NCI-H2227 treated with DMSO at 0.1 percent for 48 hours (cell line): ENCODE data around the gene ADGRL2.

ENCODE experiments used
- DNase-seq: peaks from one replicate; lab custom pipeline; 2025; lab: John Stamatoyannopoulos, UW

Gene ADGRL2

GRCh38 chr1:81800695-81801650, at the start of gene ADGRL2:
ADGRL2 (plus strand) TSS chr1:81800934; CDS start chr1:81836985, 36,051 bp downstream.
- peak; percentile 75 for DNase-seq

DNA sequence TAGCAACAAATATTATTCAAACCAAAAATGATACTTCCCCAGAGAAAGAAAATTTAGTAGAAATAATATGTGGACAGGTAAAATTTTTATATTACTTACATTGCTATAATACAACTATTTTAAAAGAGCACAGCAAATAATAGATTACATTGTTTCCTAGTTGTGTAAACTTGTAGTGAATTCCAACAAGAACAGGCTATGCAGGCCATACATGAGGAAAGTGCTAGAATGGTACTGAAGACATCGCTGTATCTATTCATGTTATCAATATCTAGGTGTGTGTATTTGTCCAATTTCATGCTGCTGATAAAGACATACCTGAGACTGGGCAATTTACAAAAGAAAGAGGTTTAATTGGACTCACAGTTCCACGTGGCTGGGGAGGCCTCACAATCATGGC, 47.9 kb upstream of the ADGRL2 start:
- no peak for DNase-seq

- no peak for DNase-seq
Observed at GRCh38 chr1:81754424-81754823, 46.3 kb upstream of the ADGRL2 start.

DNA sequence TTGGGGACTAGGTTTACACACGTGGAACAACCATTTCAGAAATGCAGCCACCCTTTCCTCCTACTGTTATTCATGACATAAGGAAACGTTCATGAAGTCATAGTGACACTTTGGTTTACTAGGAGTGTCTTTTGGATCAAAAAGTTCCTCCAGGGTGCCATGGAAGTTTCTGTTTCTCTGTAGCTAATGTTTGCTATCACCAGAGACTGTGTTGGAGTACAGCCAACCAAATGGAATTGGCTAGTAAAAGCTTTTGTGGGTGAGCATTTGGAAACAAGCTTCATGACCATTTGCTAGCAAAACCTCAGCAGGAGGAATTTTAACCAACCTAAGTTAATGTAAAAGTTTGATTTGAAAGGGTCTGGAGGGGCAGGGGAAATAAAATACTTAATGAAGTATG, 43.9 kb upstream of the ADGRL2 start:
- DNase-seq = no peak

- no peak for DNase-seq
Observed at GRCh38 chr1:81757398-81758020, 43.2 kb upstream of the ADGRL2 start.

- no peak for DNase-seq
Observed at GRCh38 chr1:81758181-81758580, 42.6 kb upstream of the ADGRL2 start.

GRCh38 chr1:81760477-81761097, 40.1 kb upstream of the ADGRL2 start:
- DNase-seq = no peak

- DNase-seq = no peak
Observed at GRCh38 chr1:81775510-81775909, 25.2 kb upstream of the ADGRL2 start.

DNA sequence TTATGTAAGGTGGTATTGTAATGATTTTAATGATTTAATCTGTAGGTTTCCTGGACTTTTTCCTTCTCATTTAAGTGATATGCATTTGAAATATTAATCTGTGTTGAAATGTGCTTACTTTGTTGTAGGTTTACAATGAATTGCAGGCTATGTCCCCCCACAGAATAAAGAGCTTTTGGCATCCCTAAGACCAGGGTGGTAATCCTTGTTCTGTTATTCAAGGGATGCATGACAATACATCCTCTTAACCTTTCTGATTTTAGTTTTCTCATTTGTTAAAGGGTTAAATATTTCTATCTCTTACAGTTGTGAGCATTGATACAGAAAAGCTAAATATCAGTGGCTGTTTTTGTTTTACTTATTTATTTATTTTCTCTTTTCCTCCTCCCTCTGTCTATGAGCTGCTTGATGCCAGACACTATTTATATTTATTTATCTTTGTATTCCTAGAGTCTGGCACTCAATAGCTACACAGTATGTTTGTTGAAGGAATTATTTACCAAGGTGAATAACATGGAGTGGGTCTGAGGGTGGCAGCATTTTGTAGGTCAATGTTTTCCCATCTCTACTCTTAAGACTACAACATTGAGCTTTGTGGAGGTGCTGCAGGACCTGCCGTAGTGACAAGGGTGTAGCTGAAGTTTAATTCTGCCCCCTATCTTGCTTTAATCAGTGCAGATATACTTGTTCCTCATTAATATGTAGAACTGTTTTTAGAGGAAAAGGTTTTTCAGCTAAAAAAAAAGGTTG, 19.9 kb upstream of the ADGRL2 start:
- no peak for DNase-seq

- DNase-seq = no peak
Observed at GRCh38 chr1:81781749-81782148, 19.0 kb upstream of the ADGRL2 start.

- no peak for DNase-seq
Observed at GRCh38 chr1:81792184-81792583, 8.6 kb upstream of the ADGRL2 start.

DNA sequence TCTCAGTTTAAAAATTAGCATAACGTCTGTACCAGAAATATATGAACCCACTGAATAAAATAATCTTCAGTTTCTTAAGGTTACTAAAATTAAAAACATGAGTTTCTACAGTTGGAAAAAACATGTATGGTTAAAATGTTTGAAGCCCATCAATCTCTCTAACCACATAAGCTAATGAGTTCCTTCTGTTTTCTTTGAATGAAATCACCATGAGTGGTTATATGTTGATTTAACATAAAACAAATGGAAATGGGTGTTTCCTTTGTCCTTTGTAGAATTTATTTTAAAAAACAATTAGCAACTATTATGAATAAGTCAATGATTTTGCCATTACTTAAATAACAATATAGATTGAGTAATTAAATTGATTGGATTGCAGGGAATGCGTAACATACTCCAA, 3.0 kb upstream of the ADGRL2 start:
- DNase-seq = no peak

DNA sequence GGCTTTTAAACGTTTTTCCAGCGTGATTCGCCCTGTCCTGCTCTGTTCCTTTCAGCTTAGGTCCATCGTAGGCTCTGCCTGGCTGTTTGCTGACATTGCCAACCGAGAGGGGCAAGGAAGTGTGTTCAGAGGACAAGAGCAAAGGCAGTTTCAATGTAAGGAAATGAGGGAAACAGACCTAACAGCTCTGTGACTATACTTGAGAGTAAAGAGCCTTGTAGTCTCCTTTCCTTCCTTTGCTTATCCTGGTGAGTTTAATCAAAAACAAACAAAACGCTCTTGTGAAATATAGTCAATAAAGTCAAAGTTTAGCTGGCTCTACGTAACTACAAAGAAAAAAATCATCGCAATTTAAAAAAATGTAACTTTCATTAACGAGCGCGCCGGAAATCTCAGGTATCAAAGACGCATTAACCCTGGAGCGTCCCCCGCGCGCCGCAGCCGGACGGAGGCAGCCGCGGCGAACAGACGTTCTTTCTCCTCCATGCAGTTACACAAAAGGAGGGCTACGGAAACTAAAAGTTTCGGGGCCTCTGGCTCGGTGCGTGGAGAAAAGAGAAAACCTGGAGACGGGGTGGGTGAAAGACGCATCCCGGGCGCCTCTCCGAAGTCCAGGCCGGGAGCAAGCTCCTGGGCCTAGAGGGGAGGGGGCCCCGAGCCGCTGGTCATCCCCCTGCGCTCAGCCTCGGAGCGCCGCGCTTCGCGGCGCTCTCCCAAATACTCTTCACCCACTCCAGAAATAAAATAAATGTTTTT, 617 bp upstream of the ADGRL2 start:
- DNase-seq = no peak

GRCh38 chr1:81801651-81802456, 1.1 kb downstream of the ADGRL2 start:
- peak; percentile 32 for DNase-seq

DNA sequence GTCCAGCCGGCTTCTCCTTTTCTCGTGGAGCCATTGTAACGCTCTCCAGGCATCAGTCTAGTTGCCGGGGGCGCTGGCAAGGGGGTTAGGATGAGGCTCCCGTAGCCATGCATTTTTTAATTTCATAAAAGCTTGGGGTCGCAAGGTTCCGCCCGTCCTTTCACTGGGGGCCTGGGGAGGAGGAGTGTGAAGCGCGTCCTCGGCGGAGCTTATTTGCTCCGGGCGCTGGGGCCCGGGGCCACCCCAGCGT, 1.6 kb downstream of the ADGRL2 start:
- no peak for DNase-seq

GRCh38 chr1:81802707-81803430, 2.1 kb downstream of the ADGRL2 start:
- no peak for DNase-seq

- no peak for DNase-seq
Observed at GRCh38 chr1:81803431-81804110, 2.8 kb downstream of the ADGRL2 start.

DNA sequence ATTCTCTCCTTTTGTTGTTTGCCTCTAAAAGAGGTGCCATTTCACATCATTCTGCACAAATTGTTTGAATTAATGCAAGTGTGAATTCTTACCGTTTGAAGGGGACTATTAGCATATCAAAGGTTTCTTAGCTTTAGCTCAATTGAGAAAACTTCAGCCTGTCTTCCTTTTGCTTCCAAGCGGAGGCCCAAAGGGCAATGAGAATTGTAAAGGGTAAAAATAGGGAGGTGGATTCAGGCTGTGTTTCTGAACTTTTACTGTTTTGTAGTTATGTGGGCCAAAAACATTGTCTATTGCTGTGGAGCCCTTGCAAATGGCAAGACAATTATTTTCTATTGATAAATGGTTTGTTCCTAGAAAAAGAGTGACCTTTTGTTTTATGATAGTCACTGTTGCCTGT, 3.6 kb downstream of the ADGRL2 start:
- DNase-seq = no peak

- DNase-seq = no peak
Observed at GRCh38 chr1:81805537-81806431, 5.0 kb downstream of the ADGRL2 start.
